Activated CD4-positive, alpha-beta memory T cell treated with anti-CD3 and anti-CD28 coated beads for 36 hours (primary cell): ENCODE measurements around the gene ECE1. TPM values are rescaled to one million over a fixed set of nuclear protein-coding genes. Genes with fewer than 3 reads are reported as not detected.

ENCODE experiments used
- CTCF ChIA-PET: fragments of 350-600 bp; sonication (Branson Sonifier 250); formaldehyde crosslinking; loops from one replicate; lab custom pipeline; 2021; ENCODE audit warnings: antibody characterized with exemption, inconsistent platforms; lab: Charles Lee
- POLR2A ChIA-PET: fragments of 350-600 bp; sonication (Branson Sonifier 250); formaldehyde crosslinking; loops from one replicate; lab custom pipeline; 2021; ENCODE audit warnings: antibody characterized with exemption; lab: Charles Lee
- DNase-seq: peaks from one replicate; pipeline ENCODE4 v3.0.0-alpha.2; 2020
- H3K27ac Mint-ChIP-seq: one replicate; pipeline ENCODE4 v1.8.0; 2021; ENCODE audit warnings: mixed read lengths
- H3K27me3 Mint-ChIP-seq: one replicate; pipeline ENCODE4 v1.8.0; 2021; ENCODE audit warnings: mixed read lengths
- H3K36me3 Mint-ChIP-seq: one replicate; pipeline ENCODE4 v1.8.0; 2021; ENCODE audit warnings: mixed read lengths
- H3K4me1 Mint-ChIP-seq: one replicate; pipeline ENCODE4 v1.8.0; 2021; ENCODE audit warnings: low read depth, mixed read lengths
- H3K4me3 Mint-ChIP-seq: one replicate; pipeline ENCODE4 v1.8.0; 2021; ENCODE audit warnings: mild to moderate bottlenecking, mixed read lengths
- H3K9me3 Mint-ChIP-seq: one replicate; pipeline ENCODE4 v1.8.0; 2021; ENCODE audit warnings: mixed read lengths
- intact Hi-C: fragments of 100-400 bp; cut with micrococcal nuclease; formaldehyde crosslinking; loops from one replicate; pipeline ENCODE4 v1.15.1; 2023
- total RNA-seq, 2 experiments: library from RNA; stranded (reverse); gene quantifications; one replicate each; pipeline ENCODE4 v1.2.3, GENCODE V29; 2021

Gene ECE1
- total RNA-seq, 2 experiments from 2014 or later, result 137 to 144 TPM

- Mint-ChIP-seq H3K27me3 (no peaks in the 10 kb centered on the region), H3K4me3 (no peak overlapping the region), H3K36me3 (peaks cover 48% of the 10 kb centered on the region), H3K27ac (no peak overlapping the region), H3K4me1 (peaks cover 4% of the 10 kb centered on the region), H3K9me3 (no peaks in the 10 kb centered on the region)
- DNase-seq, result no peak
- intact Hi-C loops, result no loop called here
- ChIA-PET CTCF (interaction anchor here (0.7 to 3.0 kb wide), 7 partner anchors 14 to 1488 kb away, joined by 3 to 16 read pairs (median 4); no protein-coding TSS in a partner anchor), POLR2A (no interaction called here)
Measured at GRCh38 chr1:21246905-21247642, 43.2 kb downstream of the ECE1 start.

GRCh38 chr1:21245688-21246229 lies 44.5 kb downstream of the ECE1 start:
- no peaks in the 10 kb centered on the region for H3K4me1 Mint-ChIP-seq
- POLR2A ChIA-PET, result no interaction called here
- intact Hi-C loops, result no loop called here
- H3K27ac Mint-ChIP-seq, result no peak overlapping the region
- DNase-seq, result no peak
- peaks cover 51% of the 10 kb centered on the region for H3K36me3 Mint-ChIP-seq
- CTCF ChIA-PET, result interaction anchor here (0.7 to 7.3 kb wide), 11 partner anchors 9 to 123 kb away, joined by 3 to 42 read pairs (median 5); no protein-coding TSS in a partner anchor
- no peaks in the 10 kb centered on the region for H3K9me3 Mint-ChIP-seq
- no peak overlapping the region for H3K4me3 Mint-ChIP-seq
- H3K27me3 Mint-ChIP-seq, result no peaks in the 10 kb centered on the region

- no peaks in the 10 kb centered on the region for H3K9me3 Mint-ChIP-seq
- peak; percentile 27 for DNase-seq
- H3K4me1 Mint-ChIP-seq, result no peaks in the 10 kb centered on the region
- ChIA-PET POLR2A (no interaction called here), CTCF (interaction anchor here (0.7 to 7.3 kb wide), 11 partner anchors 9 to 123 kb away, joined by 3 to 42 read pairs (median 5); no protein-coding TSS in a partner anchor)
- no peak overlapping the region for H3K4me3 Mint-ChIP-seq
- H3K27me3 Mint-ChIP-seq, result no peaks in the 10 kb centered on the region
- intact Hi-C loops, result no loop called here
- H3K36me3 Mint-ChIP-seq, result peaks cover 51% of the 10 kb centered on the region
- no peak overlapping the region for H3K27ac Mint-ChIP-seq
Measured at GRCh38 chr1:21244986-21245687, 45.1 kb downstream of the ECE1 start.

- DNase-seq, result no peak
- H3K4me1 Mint-ChIP-seq, result peaks cover 4% of the 10 kb centered on the region
- H3K27ac Mint-ChIP-seq, result no peak overlapping the region
- H3K27me3 Mint-ChIP-seq, result no peaks in the 10 kb centered on the region
- H3K9me3 Mint-ChIP-seq, result no peaks in the 10 kb centered on the region
- peaks cover 46% of the 10 kb centered on the region for H3K36me3 Mint-ChIP-seq
- CTCF ChIA-PET, result interaction anchor here (0.8 to 7.3 kb wide), 7 partner anchors 8 to 124 kb away, joined by 3 to 42 read pairs (median 7); no protein-coding TSS in a partner anchor
- POLR2A ChIA-PET, result no interaction called here
- H3K4me3 Mint-ChIP-seq, result no peak overlapping the region
- intact Hi-C loops, result no loop called here
Measured at GRCh38 chr1:21244154-21244553, 46.1 kb downstream of the ECE1 start.

- intact Hi-C loops, result no loop called here
- DNase-seq, result no peak
- ChIA-PET CTCF (interaction anchor here (0.5 to 7.3 kb wide), 8 partner anchors 10 to 608 kb away, joined by 3 to 42 read pairs (median 6); no protein-coding TSS in a partner anchor), POLR2A (no interaction called here)
- H3K9me3 Mint-ChIP-seq, result no peaks in the 10 kb centered on the region
- H3K4me3 Mint-ChIP-seq, result no peak overlapping the region
- H3K4me1 Mint-ChIP-seq, result peaks cover 6% of the 10 kb centered on the region
- no peaks in the 10 kb centered on the region for H3K27me3 Mint-ChIP-seq
- H3K36me3 Mint-ChIP-seq, result peaks cover 53% of the 10 kb centered on the region
- no peak overlapping the region for H3K27ac Mint-ChIP-seq
Measured at GRCh38 chr1:21242846-21243245, 47.4 kb downstream of the ECE1 start.

GRCh38 chr1:21241771-21242581 lies 48.3 kb downstream of the ECE1 start:
- peaks cover 54% of the 10 kb centered on the region for H3K36me3 Mint-ChIP-seq
- intact Hi-C loops, result no loop called here
- ChIA-PET CTCF (interaction anchor here (0.5 to 7.3 kb wide), 4 partner anchors 9 to 28 kb away, joined by 3 to 42 read pairs (median 4); no protein-coding TSS in a partner anchor), POLR2A (no interaction called here)
- H3K27ac Mint-ChIP-seq, result peak overlapping the region; percentile 28
- no peaks in the 10 kb centered on the region for H3K27me3 Mint-ChIP-seq
- H3K9me3 Mint-ChIP-seq, result no peaks in the 10 kb centered on the region
- no peak for DNase-seq
- peaks cover 6% of the 10 kb centered on the region for H3K4me1 Mint-ChIP-seq
- no peak overlapping the region for H3K4me3 Mint-ChIP-seq

- Mint-ChIP-seq H3K27me3 (no peaks in the 10 kb centered on the region), H3K4me3 (no peak overlapping the region), H3K9me3 (no peaks in the 10 kb centered on the region), H3K36me3 (peaks cover 54% of the 10 kb centered on the region), H3K4me1 (peaks cover 6% of the 10 kb centered on the region), H3K27ac (no peak overlapping the region)
- CTCF ChIA-PET, result interaction anchor here (0.6 to 7.3 kb wide), 4 partner anchors 8 to 273 kb away, joined by 3 to 42 read pairs (median 8); no protein-coding TSS in a partner anchor
- POLR2A ChIA-PET, result no interaction called here
- no peak for DNase-seq
- intact Hi-C loops, result no loop called here
Measured at GRCh38 chr1:21240706-21241105, 49.6 kb downstream of the ECE1 start.

GRCh38 chr1:21239221-21239620 lies 51.0 kb downstream of the ECE1 start:
- intact Hi-C loops, result no loop called here
- ChIA-PET POLR2A (no interaction called here), CTCF (interaction anchor here (7.3 kb wide), 1 partner anchor 31 kb away, joined by 42 read pairs; no protein-coding TSS in a partner anchor)
- H3K36me3 Mint-ChIP-seq, result peaks cover 55% of the 10 kb centered on the region
- no peaks in the 10 kb centered on the region for H3K9me3 Mint-ChIP-seq
- H3K4me1 Mint-ChIP-seq, result peaks cover 6% of the 10 kb centered on the region
- H3K4me3 Mint-ChIP-seq, result no peak overlapping the region
- H3K27ac Mint-ChIP-seq, result peak overlapping the region; percentile 64
- peak; percentile 37 for DNase-seq
- no peaks in the 10 kb centered on the region for H3K27me3 Mint-ChIP-seq

- intact Hi-C loops, result no loop called here
- Mint-ChIP-seq H3K4me1 (peaks cover 6% of the 10 kb centered on the region), H3K27me3 (no peaks in the 10 kb centered on the region), H3K27ac (no peak overlapping the region), H3K36me3 (peaks cover 57% of the 10 kb centered on the region), H3K9me3 (no peaks in the 10 kb centered on the region), H3K4me3 (no peak overlapping the region)
- CTCF ChIA-PET, result interaction anchor here (0.6 to 2.8 kb wide), 4 partner anchors 17 to 231 kb away, joined by 3 to 9 read pairs (median 7); no protein-coding TSS in a partner anchor
- POLR2A ChIA-PET, result no interaction called here
- DNase-seq, result no peak
Measured at GRCh38 chr1:21238141-21238800, 52.0 kb downstream of the ECE1 start.

GRCh38 chr1:21237446-21238088 lies 52.7 kb downstream of the ECE1 start:
- Mint-ChIP-seq H3K27me3 (no peaks in the 10 kb centered on the region), H3K27ac (no peak overlapping the region), H3K36me3 (peaks cover 55% of the 10 kb centered on the region), H3K4me1 (peaks cover 6% of the 10 kb centered on the region), H3K4me3 (no peak overlapping the region), H3K9me3 (no peaks in the 10 kb centered on the region)
- intact Hi-C loops, result no loop called here
- POLR2A ChIA-PET, result no interaction called here
- CTCF ChIA-PET, result interaction anchor here (0.6 to 2.8 kb wide), 6 partner anchors 17 to 541 kb away, joined by 3 to 9 read pairs (median 4); no protein-coding TSS in a partner anchor
- DNase-seq, result no peak
